Testis (tissue), 2 donors: ENCODE data around the gene MARK2.

ENCODE experiments used
- POLR2A ChIP-seq: fragments of 450-650 bp; IDR thresholded peaks from one replicate; pipeline ENCODE4 v1.6.1; 2017; ENCODE audit warnings: antibody characterized with exemption, mild to moderate bottlenecking, moderate library complexity
- TF ChIP-seq, protein P1 (sequence below), 3 experiments: fragments of 450-650 bp in 2 of 3; fragments of 200-600 bp in 1 of 3; sonication (generic) in 1 of 3; IDR thresholded peaks; one replicate each; pipeline ENCODE4 v1.5.1; 2016 to 2019; ENCODE audit warnings: antibody characterized with exemption in 3 of 3, mild to moderate bottlenecking in 2 of 3, moderate library complexity in 1 of 3

DNA sequence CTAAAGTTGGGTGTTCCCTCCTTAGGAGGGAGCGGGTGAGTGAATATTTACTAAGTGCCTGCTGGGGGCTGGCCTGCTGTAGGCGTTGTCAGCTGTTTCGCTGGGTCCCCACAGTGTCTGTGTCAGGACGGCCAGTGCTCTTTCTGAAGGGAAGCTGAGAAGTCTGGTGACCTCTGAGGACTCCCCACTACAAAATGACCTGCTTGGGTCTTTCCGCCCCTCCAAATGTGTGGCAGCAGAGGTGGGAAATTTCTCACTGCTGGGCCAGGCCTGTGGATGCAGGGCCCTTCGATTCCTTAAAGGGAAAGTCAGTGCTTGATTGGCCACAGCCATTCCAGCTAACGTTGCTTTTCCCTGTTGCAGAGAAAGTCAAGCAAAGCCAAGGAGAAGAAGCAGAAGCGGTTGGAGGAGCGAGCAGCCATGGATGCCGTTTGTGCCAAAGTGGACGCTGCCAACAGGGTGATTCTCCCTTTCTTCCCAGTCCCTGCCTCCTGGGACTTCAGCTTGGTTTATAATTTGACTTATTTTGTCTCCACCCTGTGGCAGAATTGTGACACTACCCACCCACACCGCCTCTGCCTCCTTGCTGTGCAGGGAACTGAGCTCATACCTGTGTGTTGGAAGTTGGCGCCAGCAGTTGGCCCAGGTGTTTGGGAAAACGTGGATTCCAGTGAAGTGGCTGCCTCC, 106.7 kb downstream of the MARK2 start:
- TF ChIP-seq, protein P1, sequence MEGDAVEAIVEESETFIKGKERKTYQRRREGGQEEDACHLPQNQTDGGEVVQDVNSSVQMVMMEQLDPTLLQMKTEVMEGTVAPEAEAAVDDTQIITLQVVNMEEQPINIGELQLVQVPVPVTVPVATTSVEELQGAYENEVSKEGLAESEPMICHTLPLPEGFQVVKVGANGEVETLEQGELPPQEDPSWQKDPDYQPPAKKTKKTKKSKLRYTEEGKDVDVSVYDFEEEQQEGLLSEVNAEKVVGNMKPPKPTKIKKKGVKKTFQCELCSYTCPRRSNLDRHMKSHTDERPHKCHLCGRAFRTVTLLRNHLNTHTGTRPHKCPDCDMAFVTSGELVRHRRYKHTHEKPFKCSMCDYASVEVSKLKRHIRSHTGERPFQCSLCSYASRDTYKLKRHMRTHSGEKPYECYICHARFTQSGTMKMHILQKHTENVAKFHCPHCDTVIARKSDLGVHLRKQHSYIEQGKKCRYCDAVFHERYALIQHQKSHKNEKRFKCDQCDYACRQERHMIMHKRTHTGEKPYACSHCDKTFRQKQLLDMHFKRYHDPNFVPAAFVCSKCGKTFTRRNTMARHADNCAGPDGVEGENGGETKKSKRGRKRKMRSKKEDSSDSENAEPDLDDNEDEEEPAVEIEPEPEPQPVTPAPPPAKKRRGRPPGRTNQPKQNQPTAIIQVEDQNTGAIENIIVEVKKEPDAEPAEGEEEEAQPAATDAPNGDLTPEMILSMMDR (IDR thresholded peaks at IDR 0.05): peak; percentile 71 to 88 (median 85)
- no peak for TF ChIP-seq POLR2A
